ENCODE measurements around the gene EPRS1. TPM values are rescaled to one million over a fixed set of nuclear protein-coding genes. Genes with fewer than 3 reads are reported as not detected.

EPRS1 gene
- total and polyA plus RNA-seq, 9 of the 15 experiments (the other 6 are each of a cell fraction or from before 2014, with no cell fraction given) = 129 to 291 (median 248) TPM

GRCh38 chr1:220046052-220046930, at the start of gene EPRS1 (continued):
- TF ChIP-seq PREB (CRISPR knock-in tag; IDR thresholded peaks at IDR 0.05) = no peak
- TF ChIP-seq MBD2 (IDR thresholded peaks at IDR 0.05; ENCODE audit: borderline replicate concordance, low read depth) = peak; percentile 77
- TF ChIP-seq FOXM1 (IDR thresholded peaks at IDR 0.05; ENCODE audit: low read depth) = 0 out of 2 replicates have a peak, but pooled peaks have one; percentile 25
- TF ChIP-seq FOXM1 (CRISPR knock-in tag; IDR thresholded peaks at IDR 0.05; ENCODE audit: low read depth) = no peak; the same call in 1 of the 2 replicates
- TF ChIP-seq TRIM24 (IDR thresholded peaks at IDR 0.05) = peak in 1 of 2 experiments; percentile 44; a peak in 1 of 4 replicates
- TF ChIP-seq NFXL1 (CRISPR knock-in tag; IDR thresholded peaks at IDR 0.05) = no peak
- TF ChIP-seq FOXJ2 (tag; IDR thresholded peaks at IDR 0.05) = peak; percentile 42; the same call in 1 of the 2 replicates
- TF ChIP-seq ZNF41 (CRISPR knock-in tag; conservative IDR thresholded peaks at IDR 0.05) = no peak
- peak; percentile 29; the same call in 1 of the 2 replicates for TF ChIP-seq ATF6 (CRISPR knock-in tag; IDR thresholded peaks at IDR 0.05)
- peak; percentile 76 for TF ChIP-seq ZBTB9 (CRISPR knock-in tag; IDR thresholded peaks at IDR 0.05)
- TF ChIP-seq ZNF395 (CRISPR knock-in tag; IDR thresholded peaks at IDR 0.05) = peak; percentile 48; the same call in 1 of the 2 replicates
- TF ChIP-seq ZBED1 (IDR thresholded peaks at IDR 0.05) = peak; percentile 76; the same call in 1 of the 2 replicates
- TF ChIP-seq SAP30 (IDR thresholded peaks at IDR 0.05; ENCODE audit: borderline replicate concordance, insufficient read depth, low read depth, low read length, poor library complexity, severe bottlenecking) = peak; percentile 95
- peak; percentile 57; the same call in 1 of the 2 replicates for TF ChIP-seq NCOA6 (IDR thresholded peaks at IDR 0.05)
- TF ChIP-seq ZNF696 (CRISPR knock-in tag; conservative IDR thresholded peaks at IDR 0.05) = no peak
- peak; percentile 53; the same call in 1 of the 2 replicates for TF ChIP-seq PML (IDR thresholded peaks at IDR 0.05; ENCODE audit: low read length)
- 0 out of 2 replicates have a peak, but pooled peaks have one; percentile 64 for TF ChIP-seq ZNF740 (CRISPR knock-in tag; IDR thresholded peaks at IDR 0.05)
- TF ChIP-seq ZNF740 (tag; IDR thresholded peaks at IDR 0.05) = no peak
